ENCODE data around the gene ARIH2. TPM values are rescaled to one million over a fixed set of nuclear protein-coding genes. Genes with fewer than 3 reads are reported as not detected.

The ARIH2 gene
- total RNA-seq, 1 donor from 2014 or later = 82.3 TPM

GRCh38 chr3:49026536-49026935 lies 107.9 kb downstream of the ARIH2 start:
- TF ChIP-seq CTCF (IDR thresholded peaks at IDR 0.05) = no peak
- no peaks in the 10 kb centered on the region for H3K9me3 ChIP-seq
- H3K4me1 ChIP-seq = peaks cover 6 to 15% of the 10 kb centered on the region in 2 donors
- no peak for DNase-seq (ENCODE audit: low spot score in 2 of 2)
- peaks cover 30 to 55% of the 10 kb centered on the region in 2 donors for H3K36me3 ChIP-seq
- intact Hi-C loops (cut with DNase I) = no loop called here
- H3K27me3 ChIP-seq = no peaks in the 10 kb centered on the region
- H3K4me3 ChIP-seq = no peak overlapping the region
- H3K27ac ChIP-seq = no peak overlapping the region

DNA sequence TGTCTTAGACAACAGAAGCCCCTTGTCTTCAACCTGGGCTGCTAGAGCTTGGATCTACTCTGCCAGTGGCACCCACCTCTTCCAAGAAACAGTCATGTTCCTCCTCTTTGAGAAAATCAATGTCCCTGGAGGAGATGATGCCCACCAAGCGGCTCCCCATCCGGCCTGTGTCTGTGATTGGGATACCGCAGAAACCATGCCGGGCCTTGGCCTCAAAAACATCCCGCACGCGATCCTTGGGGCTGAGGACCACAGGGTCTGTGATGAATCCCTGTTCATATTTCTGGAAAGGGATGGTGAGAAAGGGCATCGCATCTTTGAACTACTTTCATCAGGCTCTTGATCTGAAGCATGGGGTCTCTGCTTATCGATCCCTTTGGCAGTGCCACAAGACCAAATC lies 109.0 kb downstream of the ARIH2 start:
- Histone ChIP-seq H3K36me3 (peaks cover 41 to 66% of the 10 kb centered on the region in 2 donors), H3K4me1 (peaks cover 6 to 13% of the 10 kb centered on the region in 2 donors)
- intact Hi-C loops (cut with DNase I) = loop anchor here (2.0 kb wide), 1 partner anchor 65 kb away; no protein-coding TSS in a partner anchor

GRCh38 chr3:49028298-49028672 lies 109.6 kb downstream of the ARIH2 start:
- intact Hi-C loops (cut with DNase I) = loop anchor here (2.0 kb wide), 1 partner anchor 65 kb away; no protein-coding TSS in a partner anchor

More for the DNA sequence above, 109.0 kb downstream of the ARIH2 start:
- Histone ChIP-seq H3K9me3 (no peaks in the 10 kb centered on the region), H3K4me3 (no peak overlapping the region), H3K27ac (peak overlapping the region; percentile 92 to 96), H3K27me3 (no peaks in the 10 kb centered on the region)
- DNase-seq (ENCODE audit: low spot score in 2 of 2) = no peak
- no peak for TF ChIP-seq CTCF (IDR thresholded peaks at IDR 0.05)

GRCh38 chr3:49028673-49029562 lies 110.3 kb downstream of the ARIH2 start, which contains the start of gene IMPDH2:
Gene IMPDH2, minus strand, starts transcription at chr3:49029398. Its CDS starts 48 bp downstream, at chr3:49029350.
- Histone ChIP-seq H3K36me3 (peaks cover 47 to 66% of the 10 kb centered on the region in 2 donors), H3K4me3 (peak within 1 kb of the TSS; percentile 59 to 76), H3K4me1 (peaks cover 0 to 8% of the 10 kb centered on the region in 2 donors), H3K27me3 (no peaks in the 10 kb centered on the region), H3K9me3 (no peaks in the 10 kb centered on the region), H3K27ac (peak within 1 kb of the TSS; percentile 92 to 96)
- TF ChIP-seq CTCF (IDR thresholded peaks at IDR 0.05) = no peak
- intact Hi-C loops (cut with DNase I) = loop anchor here (2.0 kb wide), 1 partner anchor 64 kb away; no protein-coding TSS in a partner anchor
- peak; percentile 68 to 96 for DNase-seq (ENCODE audit: low spot score in 2 of 2)

More at GRCh38 chr3:49028298-49028672, 109.6 kb downstream of the ARIH2 start:
- peaks cover 0 to 8% of the 10 kb centered on the region in 2 donors for H3K4me1 ChIP-seq
- no peak for TF ChIP-seq CTCF (IDR thresholded peaks at IDR 0.05)
- no peaks in the 10 kb centered on the region for H3K27me3 ChIP-seq
- H3K36me3 ChIP-seq = peaks cover 47 to 70% of the 10 kb centered on the region in 2 donors
- H3K27ac ChIP-seq = peak overlapping the region; percentile 92 to 96
- H3K4me3 ChIP-seq = peak overlapping the region; percentile 59 to 76
- no peak for DNase-seq (ENCODE audit: low spot score in 2 of 2)
- H3K9me3 ChIP-seq = no peaks in the 10 kb centered on the region

- no peak for TF ChIP-seq CTCF (IDR thresholded peaks at IDR 0.05)
- peaks cover 46 to 62% of the 10 kb centered on the region in 2 donors for H3K36me3 ChIP-seq
- no peak for DNase-seq (ENCODE audit: low spot score in 2 of 2)
- no peaks in the 10 kb centered on the region for H3K27me3 ChIP-seq
- intact Hi-C loops (cut with DNase I) = loop anchor here (2.0 kb wide), 1 partner anchor 63 kb away; no protein-coding TSS in a partner anchor
- H3K27ac ChIP-seq = peak overlapping the region; percentile 92 to 96
- no peaks in the 10 kb centered on the region for H3K9me3 ChIP-seq
- peaks cover 0 to 8% of the 10 kb centered on the region in 2 donors for H3K4me1 ChIP-seq
- H3K4me3 ChIP-seq = peak overlapping the region; percentile 59 to 76
Measured at GRCh38 chr3:49029563-49029884, 110.9 kb downstream of the ARIH2 start.

Measured in ascending aorta (tissue), 2 donors.